HL-60 (cell line): ENCODE results near the gene SLC24A3.

Experiments used
- CTCF ChIP-seq: IDR thresholded peaks from one replicate; pipeline ENCODE4 v1.5.1; 2011; ENCODE audit warnings: low read length, control low read depth, inconsistent platforms; ENCODE audit not compliant: insufficient read depth
- POLR2AphosphoS5 ChIP-seq: IDR thresholded peaks from 2 replicates; pipeline ENCODE4 v1.6.1; 2012; ENCODE audit warnings: low read depth
- REST ChIP-seq: IDR thresholded peaks from 2 replicates; pipeline ENCODE4 v1.6.1; 2012; ENCODE audit warnings: low read depth; ENCODE audit not compliant: insufficient replicate concordance

GRCh38 chr20:19673575-19673974 lies 461.1 kb downstream of the SLC24A3 start:
- TF ChIP-seq CTCF (no peak), REST (no peak), POLR2AphosphoS5 (no peak)
